GM12875 (cell line): Measurements from ENCODE around the gene AQP2.

Source experiments
- H3K4me3 ChIP-seq: one replicate; pipeline ENCODE4 v1.5.1; 2011; ENCODE audit warnings: low read depth, low read length, control low read depth
- TF ChIP-seq, protein P1 (sequence below): IDR thresholded peaks from 2 replicates; pipeline ENCODE4 v1.5.1; 2011; ENCODE audit warnings: low read depth, mild to moderate bottlenecking, control low read depth, inconsistent platforms, low read length, moderate library complexity, borderline replicate concordance; ENCODE audit not compliant: insufficient read depth

AQP2 gene

DNA sequence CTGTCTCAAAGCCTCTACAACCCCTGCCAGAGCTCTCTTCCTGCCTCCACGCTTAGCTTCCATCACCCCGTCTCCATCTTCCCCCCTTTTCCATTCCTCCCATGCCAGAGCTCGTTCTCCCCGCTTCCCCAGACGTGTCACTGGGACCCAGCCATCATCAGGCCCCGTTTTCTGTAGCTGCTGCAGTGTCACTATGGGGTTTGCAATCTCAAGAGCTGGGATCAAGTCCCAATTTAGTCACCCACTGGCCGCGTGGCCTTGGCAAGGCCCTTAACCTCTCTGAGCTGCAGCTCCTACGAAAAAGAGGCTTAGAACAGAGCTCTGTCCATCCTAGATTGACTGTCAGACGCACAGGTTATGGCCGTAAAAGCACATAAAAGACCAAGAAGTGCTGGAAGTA is 45.9 kb upstream of the AQP2 start:
- TF ChIP-seq, protein P1, sequence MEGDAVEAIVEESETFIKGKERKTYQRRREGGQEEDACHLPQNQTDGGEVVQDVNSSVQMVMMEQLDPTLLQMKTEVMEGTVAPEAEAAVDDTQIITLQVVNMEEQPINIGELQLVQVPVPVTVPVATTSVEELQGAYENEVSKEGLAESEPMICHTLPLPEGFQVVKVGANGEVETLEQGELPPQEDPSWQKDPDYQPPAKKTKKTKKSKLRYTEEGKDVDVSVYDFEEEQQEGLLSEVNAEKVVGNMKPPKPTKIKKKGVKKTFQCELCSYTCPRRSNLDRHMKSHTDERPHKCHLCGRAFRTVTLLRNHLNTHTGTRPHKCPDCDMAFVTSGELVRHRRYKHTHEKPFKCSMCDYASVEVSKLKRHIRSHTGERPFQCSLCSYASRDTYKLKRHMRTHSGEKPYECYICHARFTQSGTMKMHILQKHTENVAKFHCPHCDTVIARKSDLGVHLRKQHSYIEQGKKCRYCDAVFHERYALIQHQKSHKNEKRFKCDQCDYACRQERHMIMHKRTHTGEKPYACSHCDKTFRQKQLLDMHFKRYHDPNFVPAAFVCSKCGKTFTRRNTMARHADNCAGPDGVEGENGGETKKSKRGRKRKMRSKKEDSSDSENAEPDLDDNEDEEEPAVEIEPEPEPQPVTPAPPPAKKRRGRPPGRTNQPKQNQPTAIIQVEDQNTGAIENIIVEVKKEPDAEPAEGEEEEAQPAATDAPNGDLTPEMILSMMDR = no peak
- H3K4me3 ChIP-seq = no peak overlapping the region

DNA sequence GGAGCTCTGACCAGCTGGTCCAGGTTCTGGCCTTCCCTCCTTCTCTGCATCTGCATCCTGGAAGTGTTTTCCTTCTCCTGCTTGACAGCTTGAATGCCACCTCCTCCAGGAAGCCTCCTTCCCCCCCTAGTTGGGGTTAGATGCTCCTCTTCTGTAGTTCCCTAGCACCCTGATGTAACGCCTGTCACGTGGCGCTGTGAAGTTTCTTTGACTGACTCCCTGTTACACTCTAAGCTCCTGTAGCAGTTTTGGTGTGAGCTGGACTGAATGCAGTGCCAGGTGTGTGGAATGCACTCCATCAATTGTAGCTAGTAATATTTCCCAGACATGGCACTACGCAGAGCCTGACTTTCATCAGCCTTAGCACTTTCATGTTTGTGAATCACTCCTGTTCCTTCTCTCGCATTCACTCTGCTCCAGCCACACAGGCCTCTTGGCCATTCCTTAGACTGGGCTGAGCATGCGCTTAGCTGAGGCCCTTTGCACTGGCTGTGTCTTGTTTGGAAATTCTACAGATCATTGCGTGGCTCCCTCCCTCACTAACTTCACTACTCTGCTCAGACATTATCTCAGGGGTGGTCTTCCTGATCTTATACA is 44.7 kb upstream of the AQP2 start:
- H3K4me3 ChIP-seq = no peak overlapping the region
- TF ChIP-seq, protein P1 = no peak

DNA sequence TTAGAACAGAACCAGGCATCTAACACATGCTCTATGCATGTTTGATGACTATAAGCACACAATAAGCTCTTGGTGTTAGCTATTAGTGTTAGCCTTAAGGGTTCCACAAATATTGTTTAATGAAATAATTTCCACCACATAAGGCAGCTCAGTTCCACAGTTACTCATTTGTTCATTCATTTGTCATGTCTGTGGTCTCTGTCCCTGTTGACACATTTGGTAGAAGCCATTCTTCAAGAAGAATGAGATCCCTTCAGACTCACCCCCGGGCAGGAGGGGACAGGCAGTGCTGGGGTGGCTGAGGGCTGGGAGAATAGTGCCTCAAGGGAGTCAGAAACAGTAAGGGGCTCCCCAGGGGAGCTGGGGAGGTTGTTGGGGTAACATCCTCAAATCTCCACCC is 43.2 kb upstream of the AQP2 start:
- H3K4me3 ChIP-seq = no peak overlapping the region
- TF ChIP-seq, protein P1 = no peak

DNA sequence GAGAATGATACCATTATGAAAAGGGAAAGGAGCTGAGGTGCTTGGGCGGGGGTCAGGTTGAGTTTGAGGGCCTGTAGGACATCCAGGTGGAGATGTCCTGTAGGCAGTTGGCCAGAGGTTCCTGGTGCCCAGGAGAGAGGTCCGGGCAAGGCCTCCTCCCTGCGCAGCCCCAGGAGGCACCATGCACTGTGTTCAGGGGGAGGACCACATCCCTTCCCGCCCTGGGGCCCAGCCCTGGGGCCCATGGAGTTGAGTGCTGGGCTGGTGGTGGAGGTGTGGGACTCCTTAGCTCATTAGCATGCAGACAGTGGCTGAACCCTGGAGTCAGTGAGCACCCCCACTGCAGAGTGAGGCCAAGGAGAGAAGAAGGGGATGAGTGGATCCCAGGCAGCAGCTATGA is 41.2 kb upstream of the AQP2 start:
- no peak overlapping the region for H3K4me3 ChIP-seq
- TF ChIP-seq, protein P1 = no peak

- no peak overlapping the region for H3K4me3 ChIP-seq
- TF ChIP-seq, protein P1 = no peak
Observed at GRCh38 chr12:49909826-49910225, 40.7 kb upstream of the AQP2 start.

DNA sequence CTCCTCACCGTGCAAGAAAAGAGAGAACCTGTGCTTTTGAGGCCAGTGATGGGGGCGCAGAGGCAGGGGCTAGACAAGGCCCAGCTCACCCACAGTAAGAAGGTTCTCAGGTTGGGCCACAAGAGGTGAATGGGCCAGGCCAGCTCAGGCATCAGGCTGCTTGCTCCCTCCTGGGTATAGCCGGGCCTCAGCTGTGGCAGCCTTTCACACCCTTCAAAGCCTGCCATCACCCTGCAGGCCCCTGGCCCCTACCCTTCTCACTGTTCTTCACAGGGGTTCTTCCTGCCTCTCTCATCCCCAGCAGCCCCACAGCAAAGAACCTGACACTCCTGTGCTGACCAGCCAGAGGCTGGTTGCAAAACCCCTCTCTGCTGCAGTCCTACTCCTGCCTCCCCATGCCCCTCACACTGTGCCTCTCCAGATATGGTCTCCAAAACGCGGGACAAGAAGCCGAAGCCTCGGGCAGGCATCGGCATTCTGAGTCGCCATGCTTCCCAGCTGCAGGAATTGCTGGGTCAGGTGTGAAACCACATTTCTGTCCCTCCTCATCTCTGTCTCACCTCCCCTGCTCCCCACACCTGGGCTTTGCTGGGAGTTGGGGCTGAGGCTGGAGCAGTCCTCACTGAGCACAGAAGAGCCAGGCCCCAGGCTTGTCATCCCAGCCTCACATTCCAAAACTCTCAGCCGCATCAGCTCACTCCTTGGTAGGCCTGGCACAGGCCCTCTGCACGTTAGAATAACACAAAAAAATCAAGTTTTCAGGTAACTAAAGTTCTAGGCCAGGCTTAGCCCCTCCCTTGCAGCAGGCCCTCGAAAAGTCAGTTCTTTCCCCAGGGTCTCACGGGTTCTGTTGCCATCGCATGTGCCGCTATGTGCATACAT is 40.0 kb upstream of the AQP2 start:
- TF ChIP-seq, protein P1 = no peak
- H3K4me3 ChIP-seq = no peak overlapping the region

DNA sequence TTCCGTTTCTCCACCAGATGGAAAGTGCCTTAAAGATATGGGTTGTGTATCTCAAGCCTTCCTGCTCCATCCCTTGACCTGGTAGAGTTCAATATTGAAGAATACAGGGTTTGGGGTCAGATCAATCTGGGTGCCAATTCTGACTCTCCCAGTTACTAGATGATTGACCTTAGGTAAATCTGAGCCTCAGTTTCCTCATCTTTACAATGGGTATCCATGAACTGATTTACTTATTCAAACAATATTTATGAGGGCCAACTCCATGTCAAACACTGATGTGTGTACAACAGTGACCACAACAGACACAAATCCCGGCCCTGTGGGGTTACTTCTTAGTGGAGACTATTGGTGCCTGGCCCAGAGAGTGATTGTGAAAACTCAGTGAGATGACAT is 39.3 kb upstream of the AQP2 start:
- no peak overlapping the region for H3K4me3 ChIP-seq
- TF ChIP-seq, protein P1 = no peak
